Stimulated activated CD8-positive, alpha-beta memory T cell treated with anti-CD3 and anti-CD28 coated beads, Interleukin-7, amount 100 ng/mL, for 4 hours (primary cell): ENCODE measurements around the gene SIGLEC14.
A peak's percentile ranks its signal among the peaks of the same experiment; 100 is the strongest.

ENCODE experiments used
- DNase-seq, 2 donors: peaks; one replicate each; pipeline ENCODE4 v3.0.0-alpha.2; 2020; ENCODE audit warnings: low read depth in 2 of 2

The SIGLEC14 gene

DNA sequence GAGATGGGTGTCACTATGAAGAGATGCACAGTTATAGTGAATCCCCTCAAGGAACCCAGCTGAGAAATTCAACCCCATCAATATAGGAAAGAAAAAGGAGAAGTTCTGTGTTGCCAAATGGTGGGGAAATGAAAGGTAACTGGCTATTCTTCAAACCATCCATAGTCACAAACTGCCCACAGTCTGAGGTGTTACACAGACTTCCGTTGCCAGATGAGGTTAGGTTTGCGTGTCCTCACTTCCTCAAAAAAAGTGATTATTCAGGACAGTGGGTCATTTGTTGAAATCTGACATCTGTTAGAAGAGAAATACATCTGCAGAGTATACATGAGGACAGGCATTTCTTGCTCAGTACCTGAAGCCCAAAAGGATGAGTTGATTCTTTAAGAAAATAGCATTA is 25.4 kb downstream of the SIGLEC14 start:
- DNase-seq = no peak

DNA sequence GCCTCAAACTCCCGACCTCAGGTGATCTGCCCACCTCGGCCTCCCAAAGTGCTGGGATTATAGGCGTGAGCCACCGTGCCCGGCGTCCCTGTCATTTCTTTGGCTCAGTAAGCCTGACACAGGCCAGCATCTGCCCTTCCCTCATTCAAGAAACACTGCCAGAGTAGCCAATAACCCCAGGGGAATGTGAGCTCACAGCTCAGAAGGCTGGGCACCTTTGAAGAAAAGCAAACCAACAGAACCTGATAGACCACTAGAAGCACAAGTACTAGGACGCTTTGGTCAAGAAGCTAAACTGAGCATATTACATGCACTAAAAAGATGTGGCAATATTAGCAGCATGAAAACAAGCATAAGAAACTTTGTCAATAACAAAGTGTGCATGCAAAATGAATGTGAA is 30.6 kb downstream of the SIGLEC14 start:
- DNase-seq = no peak

DNA sequence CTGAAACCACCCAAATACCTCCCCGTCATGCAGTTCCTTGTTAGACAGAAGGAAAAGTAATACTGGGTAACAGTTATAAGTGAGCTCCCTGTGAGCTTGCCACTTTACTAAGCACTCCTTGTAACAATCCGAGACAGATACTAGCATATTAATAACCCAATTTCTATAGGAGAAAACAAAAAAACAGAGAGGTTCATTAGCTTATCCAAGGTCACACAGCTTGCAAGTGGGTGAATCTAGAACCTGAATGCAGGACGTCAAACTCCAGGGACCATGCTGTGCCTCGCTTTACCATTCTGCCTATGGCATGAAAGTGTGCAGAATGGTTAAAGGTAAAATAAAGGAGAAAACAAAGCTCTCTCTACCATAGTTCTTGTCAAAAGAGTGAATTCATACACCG is 31.8 kb downstream of the SIGLEC14 start:
- DNase-seq = no peak

DNA sequence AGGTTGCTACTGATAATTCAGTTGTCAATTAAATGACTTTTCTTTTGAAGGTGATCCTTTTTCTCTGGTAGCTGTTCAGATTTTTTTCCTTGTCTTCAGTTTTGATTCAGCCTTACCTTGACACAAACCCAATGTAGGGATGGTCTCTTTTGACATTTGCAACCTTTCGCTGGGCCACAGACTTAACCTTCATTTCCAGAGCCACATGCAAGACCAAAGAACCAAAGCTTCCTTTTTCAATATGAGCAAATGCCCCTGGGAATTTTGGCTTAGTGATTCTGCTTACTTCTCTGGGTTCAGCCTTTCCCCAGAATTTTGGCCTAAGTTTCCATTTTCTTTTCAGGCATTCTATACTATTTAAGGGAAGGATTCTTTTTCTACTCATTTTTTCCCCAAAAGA is 36.0 kb downstream of the SIGLEC14 start:
- DNase-seq = no peak

DNA sequence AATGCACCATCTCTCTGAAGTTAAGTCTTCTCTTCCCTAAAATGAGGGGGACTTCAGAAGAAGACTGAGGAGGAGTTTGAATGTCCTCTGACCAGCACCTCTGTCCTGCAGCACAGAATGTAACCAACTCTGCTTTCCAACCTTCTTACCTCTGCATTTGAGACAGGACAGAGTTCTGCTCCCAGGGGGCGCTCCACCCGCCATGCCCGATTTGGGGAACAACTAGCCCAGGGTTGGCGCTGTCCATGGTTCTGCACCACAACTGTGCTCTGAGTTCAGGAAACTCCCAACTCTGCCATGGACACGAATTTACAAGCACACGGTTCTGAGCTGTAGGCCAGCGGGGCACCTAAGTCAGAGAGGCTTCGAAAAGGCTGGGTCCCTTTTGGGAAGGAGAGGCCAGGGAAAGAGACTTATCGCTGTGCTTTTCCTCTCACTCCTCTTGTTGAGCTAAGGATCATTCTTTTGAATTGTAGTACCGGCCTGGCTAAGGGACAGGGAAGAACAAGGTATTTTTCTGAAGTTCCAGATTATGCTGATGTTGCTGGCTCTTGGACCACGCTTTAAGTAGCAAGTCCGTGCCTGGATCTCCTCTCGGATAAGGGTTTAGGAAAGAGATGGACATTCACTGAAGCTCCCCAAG is 38.6 kb downstream of the SIGLEC14 start:
- no peak for DNase-seq

DNA sequence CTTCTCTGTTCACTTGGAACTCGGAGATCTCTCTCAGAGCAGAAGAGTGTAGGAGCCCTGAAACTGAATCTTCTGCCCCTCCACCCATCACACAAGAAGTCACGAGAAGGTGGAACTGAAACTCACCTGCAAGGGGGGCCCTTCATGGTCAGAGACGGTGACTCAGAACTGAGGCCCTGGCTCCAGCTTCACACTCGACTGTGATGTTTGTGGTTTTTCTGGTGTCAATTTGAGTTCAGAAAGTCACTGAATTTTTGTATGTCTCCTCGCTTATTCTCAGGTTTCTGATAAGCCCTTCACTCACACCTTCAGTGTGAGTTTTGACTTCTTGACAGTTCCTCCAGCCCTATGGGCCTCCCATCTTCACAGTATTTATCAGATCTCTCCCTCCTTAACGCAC is 39.5 kb downstream of the SIGLEC14 start:
- no peak for DNase-seq

DNA sequence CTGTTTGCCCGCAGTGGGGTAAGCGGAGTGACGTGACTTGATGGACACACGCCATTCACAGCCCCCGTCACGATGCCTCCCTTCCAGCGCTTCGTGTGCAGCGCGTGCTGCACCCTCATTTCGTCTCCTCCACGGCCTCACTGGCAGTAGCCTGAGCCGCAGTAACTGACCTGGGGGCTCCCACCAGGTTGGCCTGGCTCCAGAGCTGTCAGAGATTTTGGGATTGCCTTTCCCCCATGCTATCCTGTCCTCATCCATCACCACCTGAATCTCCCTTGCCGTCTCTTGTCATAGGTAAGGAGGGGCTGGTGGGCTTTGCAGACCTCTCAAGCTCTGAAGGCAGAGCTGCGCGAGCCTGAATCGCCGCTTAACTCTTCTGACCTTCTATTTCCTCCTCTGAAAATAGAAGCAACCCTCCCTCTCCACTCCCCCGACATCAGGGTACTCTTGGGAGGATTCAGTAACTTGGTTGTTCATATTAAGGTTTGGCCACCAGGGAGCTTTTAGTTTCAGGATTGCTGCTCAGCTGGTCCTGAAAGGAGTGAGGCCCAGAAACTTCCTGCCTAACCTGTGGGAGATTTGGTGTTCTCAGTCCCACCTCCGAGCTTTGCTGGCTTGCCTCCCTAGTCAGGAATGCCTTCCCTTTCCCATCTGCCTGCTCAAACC is 44.3 kb downstream of the SIGLEC14 start:
- no peak for DNase-seq

DNA sequence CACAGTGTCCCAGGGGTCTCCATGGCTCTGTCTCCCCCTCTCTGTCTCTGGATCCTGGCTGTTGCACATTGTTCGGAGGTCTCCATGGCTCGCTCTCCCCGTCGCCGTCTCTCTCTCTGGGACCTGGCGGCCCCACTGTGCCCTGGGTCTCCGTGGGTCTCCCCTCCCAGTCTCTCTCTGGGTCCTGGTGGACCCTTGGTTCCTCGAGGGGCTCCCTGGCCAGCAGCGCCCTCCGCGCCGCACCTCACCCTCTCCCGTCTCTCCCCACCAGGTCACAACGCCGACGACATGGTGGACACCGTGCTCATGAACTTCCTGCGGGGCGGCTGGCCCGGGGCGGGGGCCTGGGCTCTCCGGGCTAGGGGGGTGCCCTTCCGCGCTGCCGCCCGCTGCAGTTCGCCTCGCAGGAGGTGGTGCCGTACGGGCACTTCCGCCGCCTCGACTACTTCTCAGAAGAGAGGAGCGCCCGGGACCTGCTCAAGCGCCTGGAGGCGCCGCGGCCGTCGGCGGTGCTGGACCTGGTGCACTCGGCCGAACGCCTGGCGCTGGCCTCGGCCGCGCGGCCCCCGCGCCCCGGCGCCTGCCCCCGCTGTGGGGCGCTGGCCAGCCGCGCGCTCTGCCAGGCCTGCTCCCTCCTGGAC is 45.6 kb downstream of the SIGLEC14 start:
- DNase-seq = no peak

DNA sequence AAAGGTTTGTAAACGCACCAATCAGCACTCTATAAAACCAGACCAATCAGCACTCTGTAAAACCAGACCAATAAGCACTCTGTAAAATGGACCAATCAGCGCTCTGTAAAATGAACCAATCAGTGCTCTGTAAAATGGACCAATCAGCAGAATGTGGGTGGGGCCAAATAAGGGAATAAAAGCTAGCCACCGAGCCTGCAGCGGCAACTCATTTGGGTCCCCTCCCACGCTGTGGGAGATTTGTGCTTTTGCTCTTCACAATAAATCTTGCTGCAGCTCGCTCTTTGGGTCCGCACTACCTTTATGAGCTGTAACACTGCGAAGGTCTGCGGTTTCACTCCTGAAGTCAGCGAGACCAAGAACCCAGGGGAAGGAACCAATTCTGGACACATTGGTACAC is 47.5 kb downstream of the SIGLEC14 start:
- DNase-seq = no peak

DNA sequence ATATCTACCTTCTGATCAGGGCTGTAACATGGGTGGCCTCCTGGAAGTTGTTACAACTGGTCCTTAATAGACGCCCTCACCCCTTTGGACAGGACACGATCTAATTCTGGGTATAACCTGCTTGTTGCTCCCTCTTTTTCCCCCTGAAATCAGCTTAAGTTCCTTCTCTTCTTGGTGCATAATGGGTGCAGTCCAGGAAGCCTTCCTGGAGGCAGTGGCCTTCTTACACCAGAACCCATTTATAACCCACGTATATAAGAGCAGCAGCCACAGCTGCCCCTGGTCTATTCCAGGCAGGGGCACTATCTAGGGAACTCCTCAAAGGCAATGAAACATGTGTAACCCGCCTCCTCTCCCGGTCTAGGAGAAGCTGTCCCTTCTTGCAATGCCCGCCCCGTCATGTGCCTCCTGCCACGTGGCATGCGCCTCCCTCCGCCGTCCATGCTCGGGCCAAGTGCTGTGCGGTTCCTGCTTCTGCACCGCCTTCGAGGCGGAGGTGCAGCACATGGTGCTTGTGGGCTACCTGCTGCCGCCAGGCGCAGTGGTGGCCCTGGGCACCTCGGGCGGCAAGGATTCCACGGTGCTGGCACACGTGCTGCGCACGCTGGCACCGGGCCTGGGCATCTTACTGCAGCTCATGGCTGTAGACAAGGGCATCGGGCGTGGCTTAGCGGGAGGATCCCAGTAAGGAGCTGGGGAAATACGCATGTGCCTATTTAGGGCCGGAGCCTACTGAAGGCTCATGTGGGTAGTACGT is 48.3 kb downstream of the SIGLEC14 start:
- no peak for DNase-seq

DNA sequence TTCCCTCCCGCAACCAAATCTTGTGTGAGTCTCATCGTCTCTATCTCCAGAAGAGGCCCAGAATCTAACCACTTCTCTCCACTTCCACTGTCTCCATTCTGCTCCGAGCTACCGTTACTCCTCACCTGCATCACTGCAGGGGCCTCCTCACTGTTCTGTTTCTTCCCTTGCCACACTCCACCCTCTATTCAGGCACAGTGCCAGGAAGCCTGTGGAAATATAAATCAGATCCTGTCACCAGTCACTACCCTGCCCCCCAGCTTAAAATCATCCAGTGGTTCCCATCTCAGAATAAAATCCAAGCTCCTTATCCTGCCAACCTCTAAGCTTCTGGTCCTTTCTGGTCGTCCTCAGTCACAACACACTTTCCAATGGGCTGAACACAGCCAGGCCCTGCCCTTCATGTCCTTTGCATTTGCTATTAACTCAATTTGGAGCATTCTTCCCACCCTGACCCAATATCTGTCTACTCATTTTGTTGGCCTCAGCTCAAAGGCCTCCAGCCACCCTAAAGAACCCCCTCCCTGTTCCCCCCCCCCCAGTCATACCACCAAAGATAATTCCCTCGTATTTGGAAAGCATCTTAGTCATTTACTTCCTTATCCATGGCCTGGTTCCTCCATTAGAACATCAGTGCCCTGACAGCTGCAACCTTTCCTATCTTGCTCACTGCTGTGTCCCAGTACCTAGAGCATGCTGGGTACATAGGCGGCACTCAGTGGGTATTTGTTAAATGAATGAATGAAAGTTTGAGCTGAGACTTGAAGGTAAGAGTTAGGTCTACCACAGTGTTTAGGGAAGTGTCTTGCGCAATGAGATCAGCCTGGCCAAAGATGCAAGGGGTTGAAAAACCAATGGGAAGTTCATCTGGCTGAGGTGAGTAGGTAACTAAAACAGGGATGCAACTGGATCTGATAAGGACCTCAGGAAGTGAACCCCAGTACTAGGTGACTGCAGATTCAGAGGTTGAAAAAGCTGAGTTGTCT is 51.1 kb downstream of the SIGLEC14 start:
- DNase-seq = no peak

DNA sequence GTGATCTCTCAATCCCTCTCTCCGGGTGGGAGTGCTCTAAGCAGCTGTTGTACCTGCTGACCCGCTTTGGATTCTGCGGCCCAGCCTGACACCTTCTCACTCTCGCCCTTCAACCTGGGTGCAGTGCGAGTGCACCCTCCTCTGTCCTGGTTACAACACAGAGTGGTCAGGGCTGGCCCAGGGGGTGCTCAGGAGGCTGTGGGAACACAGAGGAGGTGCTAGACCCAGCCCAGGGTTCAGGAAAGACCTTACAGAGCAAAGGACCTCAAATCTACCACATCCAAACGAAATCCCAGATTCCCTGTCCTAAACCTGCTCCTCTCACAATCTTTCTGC is 51.9 kb downstream of the SIGLEC14 start:
- no peak for DNase-seq

DNA sequence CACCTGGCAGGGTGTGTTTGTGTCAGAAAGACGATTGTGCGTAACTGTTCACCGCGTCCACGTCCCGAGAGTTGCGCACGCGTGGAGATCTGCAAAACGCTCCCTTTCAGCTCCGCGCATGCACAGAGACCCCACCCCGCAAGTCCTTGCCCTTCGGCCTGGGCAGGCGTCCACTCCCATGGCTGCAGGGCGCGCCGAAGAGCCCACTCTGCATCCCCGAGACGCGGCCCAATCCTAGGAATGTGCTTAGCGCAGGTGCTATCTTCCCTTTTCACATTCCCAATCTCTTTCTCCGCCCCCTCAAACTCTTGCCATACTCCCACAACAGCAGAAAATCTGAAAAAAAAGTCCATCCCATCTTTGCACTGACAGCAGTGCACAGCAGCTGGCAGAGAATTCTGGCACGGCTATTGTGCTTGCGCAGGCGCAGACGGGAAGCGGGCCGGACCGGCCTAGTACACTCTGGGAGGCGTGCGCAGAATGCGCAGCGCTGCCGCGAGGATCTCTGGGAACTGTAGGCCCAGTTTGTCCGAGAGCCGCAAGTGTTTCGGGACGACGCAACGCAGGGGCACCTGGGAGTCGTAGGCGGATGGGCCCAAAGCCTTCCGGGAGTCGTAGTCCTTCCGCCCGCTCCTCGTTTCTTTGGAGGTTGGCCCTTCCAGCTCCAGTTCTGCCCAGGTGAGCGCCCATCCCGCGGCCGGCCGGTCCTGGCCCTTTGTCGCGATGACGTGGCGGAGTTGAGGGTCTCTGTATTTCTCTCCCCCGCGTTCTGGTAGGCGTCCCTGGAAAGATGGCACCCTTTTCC is 52.5 kb downstream of the SIGLEC14 start:
- DNase-seq = peak; percentile 93 to 96

DNA sequence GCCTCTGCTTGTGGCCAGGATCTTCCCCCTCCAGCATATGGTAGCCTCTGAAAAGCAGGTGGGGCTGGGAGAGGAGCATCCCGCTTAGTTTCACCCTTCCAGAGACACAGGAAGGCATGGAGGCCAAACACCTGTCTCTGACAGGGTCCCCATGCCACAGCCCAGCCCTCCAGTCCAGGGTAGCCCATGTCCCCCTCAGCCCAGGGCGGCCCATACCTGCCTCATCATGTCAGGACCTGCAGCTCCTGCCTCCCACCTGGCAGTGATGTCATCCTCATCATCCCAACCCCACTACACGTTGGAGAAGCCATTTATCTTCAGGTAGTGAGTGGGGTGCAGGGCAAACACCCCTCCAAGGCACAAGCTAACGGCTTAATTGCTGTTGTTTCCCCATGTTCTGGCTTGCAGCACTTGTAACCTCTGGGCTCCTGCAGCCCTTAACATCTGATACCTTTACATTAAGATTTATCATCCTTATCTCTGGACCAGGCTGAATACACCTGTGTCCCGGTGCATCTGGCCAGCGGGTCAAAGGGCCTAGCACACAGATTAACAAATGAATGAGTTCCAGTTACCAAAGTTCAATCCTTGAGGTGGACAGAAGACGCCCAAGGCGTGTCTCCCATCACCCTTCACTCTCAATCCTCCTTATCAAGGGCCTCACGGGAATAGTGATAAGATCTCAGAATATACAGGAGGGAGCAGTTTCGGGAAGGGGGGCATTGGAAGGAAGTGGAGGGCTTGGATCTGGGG is 53.3 kb downstream of the SIGLEC14 start:
- DNase-seq = no peak
